ENCODE data around the gene TAS2R41.

DNA sequence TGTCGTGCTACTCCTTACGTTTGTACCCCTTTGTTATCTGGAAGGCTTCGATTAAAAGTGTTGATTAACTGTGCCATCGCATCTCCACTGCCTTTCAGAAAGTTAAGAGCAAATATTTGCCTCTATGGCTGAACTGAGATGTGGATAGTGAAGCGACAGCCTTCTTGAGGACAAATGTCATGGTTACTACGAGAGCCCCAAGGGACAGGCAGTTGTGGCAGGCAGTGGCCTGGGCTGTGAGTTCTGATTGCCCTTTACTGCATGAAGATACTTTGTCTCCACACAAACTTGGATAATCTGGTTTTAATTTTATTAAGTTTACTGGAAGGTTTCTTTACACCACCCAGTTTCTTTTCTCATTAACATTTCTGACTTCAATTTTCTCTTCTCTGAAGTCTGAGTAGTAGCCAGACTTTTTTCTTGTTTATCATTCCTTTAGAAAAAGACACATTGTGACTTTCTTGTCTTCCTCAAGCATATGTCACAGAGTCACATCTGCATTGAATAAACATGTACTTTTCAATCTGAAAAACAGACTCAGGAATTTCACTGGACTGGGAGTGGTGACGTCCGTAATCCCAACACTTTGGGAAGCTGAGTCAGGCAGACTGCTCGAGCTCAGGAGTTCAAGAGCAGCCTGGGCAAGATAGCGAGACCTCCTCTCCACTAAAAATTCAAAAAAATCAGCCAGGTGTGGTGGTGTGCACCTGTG lies 1.5 kb downstream of the TAS2R41 start:
- TF ChIP-seq, protein P1, sequence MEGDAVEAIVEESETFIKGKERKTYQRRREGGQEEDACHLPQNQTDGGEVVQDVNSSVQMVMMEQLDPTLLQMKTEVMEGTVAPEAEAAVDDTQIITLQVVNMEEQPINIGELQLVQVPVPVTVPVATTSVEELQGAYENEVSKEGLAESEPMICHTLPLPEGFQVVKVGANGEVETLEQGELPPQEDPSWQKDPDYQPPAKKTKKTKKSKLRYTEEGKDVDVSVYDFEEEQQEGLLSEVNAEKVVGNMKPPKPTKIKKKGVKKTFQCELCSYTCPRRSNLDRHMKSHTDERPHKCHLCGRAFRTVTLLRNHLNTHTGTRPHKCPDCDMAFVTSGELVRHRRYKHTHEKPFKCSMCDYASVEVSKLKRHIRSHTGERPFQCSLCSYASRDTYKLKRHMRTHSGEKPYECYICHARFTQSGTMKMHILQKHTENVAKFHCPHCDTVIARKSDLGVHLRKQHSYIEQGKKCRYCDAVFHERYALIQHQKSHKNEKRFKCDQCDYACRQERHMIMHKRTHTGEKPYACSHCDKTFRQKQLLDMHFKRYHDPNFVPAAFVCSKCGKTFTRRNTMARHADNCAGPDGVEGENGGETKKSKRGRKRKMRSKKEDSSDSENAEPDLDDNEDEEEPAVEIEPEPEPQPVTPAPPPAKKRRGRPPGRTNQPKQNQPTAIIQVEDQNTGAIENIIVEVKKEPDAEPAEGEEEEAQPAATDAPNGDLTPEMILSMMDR (IDR thresholded peaks at IDR 0.05): no peak
- TF ChIP-seq POLR2A (IDR thresholded peaks at IDR 0.05) (no peak), POLR2AphosphoS5 (IDR thresholded peaks at IDR 0.05) (no peak), EP300 (IDR thresholded peaks at IDR 0.05; ENCODE audit: low read depth) (no peak)

Data from transverse colon (tissue), 4 donors.